Measurements from ENCODE around the gene TEDC1.
A peak's percentile ranks its signal among the peaks of the same experiment; 100 is the strongest.

Gene TEDC1, protein sequence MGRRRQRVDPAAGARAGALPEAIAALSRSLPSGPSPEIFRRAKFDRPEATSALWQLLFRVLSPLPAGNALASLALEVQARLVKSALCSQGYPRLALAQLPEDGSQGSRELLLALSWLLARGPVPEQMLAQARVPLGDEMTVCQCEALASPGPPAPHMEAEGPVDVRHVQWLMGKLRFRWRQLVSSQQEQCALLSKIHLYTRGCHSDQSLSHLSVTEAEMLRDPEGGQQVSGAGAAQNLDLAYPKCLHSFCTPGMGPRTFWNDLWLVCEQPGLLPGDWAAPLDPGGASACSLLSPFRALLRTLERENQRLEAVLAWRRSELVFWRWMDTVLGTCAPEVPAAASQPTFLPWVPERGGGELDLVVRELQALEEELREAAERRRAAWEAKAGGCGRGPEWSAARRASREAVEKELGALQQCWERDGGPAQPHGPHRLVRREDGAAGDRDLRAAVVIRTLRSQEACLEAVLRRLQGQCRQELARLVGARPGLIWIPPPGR

GRCh38 chr14:105490572-105491365 is at the start of gene TEDC1:
TSS of gene TEDC1 (plus strand) at chr14:105491246. CDS start at chr14:105491376, 130 bp downstream.
- peak; percentile 98 to 99 for DNase-seq

GRCh38 chr14:105442125-105442524 is 48.9 kb upstream of the TEDC1 start:
- DNase-seq = no peak

GRCh38 chr14:105442834-105443233 is 48.2 kb upstream of the TEDC1 start:
- no peak for DNase-seq

DNA sequence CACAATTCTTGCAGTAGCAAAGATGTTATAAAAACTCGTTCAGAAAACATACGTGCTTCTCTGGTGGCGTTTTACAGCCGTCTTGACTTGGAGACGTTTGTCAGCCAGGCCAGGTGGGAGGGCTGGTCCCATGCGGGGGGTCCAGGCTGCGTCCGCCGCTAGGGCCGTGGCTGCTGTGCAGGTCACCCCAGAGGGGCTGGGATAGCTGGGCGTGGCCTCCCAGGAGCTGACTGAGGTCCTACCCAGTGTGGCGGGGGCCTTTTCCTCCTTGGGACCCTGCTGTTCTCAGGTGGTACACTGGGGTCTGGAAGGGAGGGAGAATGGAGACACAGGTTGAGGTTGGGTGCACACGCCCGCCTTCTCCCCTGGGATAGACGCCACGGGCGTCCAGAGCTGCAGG is 46.2 kb upstream of the TEDC1 start:
- no peak for DNase-seq

GRCh38 chr14:105445290-105445689 is 45.8 kb upstream of the TEDC1 start:
- DNase-seq = no peak

DNA sequence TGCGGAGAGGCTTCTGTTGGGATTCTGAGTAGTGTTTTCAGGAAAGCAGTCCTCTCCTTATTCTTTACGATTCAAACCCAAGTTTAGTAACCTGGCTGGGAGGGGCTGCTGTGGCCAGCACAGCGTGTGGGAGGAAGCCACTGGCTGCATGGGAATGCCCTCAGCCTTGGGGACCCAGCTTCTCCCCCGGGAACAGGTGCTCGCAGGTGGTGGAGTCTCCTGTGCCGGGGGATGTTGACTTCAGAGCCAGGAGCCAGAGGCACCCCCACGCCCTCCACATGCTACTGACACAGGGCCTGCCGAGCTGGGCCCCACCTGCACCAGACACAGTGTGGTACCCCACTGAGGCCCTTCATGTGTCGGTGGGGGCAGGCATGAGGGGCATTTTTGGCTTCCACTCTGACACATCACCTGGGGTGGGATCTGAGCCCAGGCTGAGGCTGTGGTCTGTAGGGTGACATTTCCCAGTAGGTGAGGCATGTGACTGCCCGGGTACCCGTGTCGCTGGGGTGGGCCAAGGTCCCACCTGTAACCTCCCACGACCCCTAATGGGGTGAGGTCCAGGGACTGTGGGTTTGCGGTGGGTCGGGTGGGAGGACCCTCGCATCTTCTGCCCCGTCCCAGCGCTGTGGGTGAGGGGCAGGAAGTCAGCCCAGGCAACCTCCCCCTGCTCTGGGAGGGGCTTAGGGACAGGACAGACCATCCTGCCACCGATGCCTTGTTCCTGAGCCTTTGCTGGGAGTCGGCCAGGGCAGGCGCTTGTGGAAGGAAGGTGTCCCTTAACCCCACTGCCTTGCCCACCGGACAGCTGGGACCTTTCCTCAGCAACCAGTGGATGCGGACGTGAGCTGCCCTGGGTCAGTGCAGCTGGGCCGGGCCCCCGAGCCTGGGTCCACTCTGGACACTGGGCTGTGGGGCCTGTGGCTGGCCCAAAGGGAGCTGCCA is 44.9 kb upstream of the TEDC1 start:
- DNase-seq = no peak

GRCh38 chr14:105446971-105447370 is 44.1 kb upstream of the TEDC1 start:
- DNase-seq = no peak

DNA sequence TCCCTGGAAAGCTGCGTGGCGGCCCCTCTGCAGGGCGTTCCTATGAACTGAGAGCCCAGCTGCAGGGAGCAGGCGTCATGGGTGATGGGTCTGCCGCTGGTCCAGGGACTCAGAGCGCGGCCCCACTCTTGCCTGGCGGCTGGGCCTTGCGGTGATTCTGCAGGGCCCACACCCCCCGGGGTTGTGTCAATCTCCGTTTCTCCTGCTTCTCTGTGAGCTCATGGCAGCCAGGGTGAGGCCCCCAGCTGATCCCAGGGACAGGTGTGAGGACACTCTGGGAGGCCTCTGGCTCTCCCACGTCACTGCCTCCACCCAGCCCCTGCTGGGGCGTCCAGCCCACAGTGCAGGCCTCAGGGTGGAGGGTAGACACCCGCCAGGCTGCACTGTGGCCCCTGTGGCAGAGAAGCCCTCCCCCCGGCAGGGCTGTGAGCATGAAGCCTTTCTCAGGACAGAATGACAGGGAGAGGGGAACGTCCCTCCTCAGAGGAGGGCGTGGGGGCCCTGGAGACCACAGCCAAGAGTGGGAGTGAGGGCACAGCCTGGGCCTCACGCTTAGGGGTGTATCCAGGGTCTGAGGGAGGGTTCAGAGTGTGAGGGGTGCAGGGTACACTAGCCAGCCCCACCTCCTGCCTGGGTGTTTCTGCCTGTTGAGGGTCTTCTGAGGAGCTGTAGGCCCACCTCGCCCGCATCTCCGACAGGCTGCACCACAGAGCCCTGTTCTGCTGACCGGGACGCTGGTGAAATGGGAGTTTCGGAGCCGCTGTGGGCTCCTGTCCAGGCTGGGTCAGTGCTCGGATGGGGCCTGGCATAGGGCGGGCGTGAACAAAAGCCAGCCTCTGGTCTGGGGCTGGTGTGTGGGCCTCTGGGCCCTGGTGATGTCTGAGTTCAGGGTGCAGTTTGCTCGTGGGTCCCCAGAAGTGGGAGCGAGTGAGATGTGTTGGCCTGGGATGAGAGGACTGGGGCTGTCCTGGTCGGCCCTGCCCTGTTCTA is 43.1 kb upstream of the TEDC1 start:
- no peak for DNase-seq

- DNase-seq = peak; percentile 59 to 63
Measured at GRCh38 chr14:105448706-105449111, 42.3 kb upstream of the TEDC1 start.

DNA sequence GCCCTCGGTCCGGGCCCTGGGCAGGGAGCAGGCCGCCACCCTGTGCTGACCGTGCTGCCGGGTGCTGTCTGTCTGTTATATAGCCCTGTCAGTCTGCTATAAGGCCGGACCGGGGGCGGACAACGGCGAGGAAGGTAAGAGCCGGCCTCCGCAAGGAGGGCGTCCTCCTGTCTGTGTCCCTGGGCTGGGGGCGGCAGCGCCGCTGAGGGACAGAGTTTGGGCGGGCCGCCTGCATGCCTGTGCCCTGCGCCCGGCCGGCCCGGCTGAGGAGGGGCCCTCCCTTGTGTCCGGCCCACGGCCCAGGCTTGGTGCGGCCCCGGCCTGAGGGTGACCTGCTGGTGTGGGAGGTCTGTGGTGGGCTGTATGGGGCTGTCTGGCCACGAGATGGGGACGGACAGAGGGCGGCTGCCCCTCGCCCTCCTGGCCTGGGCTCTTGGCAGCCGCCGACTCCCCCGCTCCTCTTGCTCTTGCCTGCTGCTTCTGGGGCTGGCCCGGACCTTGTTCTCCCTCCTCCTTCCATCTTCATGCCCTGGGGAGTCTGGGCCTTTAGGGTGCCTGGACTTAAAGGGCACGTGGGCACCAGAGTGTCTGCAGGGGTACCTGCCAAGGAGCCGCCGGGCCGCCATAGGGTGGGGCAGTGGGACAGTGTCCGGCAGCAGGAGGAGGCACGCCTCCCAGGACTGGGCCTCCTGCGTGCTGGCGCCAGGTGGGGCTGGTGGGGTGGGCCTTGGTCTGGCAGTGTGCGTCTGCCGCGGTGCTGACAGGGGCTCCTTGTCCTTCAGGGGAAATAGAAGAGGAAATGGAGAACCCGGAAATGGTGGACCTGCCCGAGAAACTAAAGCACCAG is 41.5 kb upstream of the TEDC1 start:
- DNase-seq = no peak

DNA sequence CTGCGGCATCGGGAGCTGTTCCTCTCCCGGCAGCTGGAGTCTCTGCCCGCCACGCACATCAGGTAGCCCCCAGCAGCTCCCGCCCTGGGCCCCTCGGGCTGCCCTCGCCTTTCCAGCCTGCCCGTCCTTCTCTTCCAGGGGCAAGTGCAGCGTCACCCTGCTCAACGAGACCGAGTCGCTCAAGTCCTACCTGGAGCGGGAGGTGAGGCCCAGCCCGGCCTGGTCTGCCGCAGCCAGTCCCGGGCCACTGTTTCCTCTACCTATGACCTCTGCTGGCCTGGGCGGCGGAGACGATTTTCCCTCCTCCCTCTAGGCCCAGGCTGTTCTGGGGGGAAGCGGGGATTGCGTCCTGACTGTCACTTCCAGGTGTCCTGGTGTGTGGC is 40.9 kb upstream of the TEDC1 start:
- no peak for DNase-seq

DNA sequence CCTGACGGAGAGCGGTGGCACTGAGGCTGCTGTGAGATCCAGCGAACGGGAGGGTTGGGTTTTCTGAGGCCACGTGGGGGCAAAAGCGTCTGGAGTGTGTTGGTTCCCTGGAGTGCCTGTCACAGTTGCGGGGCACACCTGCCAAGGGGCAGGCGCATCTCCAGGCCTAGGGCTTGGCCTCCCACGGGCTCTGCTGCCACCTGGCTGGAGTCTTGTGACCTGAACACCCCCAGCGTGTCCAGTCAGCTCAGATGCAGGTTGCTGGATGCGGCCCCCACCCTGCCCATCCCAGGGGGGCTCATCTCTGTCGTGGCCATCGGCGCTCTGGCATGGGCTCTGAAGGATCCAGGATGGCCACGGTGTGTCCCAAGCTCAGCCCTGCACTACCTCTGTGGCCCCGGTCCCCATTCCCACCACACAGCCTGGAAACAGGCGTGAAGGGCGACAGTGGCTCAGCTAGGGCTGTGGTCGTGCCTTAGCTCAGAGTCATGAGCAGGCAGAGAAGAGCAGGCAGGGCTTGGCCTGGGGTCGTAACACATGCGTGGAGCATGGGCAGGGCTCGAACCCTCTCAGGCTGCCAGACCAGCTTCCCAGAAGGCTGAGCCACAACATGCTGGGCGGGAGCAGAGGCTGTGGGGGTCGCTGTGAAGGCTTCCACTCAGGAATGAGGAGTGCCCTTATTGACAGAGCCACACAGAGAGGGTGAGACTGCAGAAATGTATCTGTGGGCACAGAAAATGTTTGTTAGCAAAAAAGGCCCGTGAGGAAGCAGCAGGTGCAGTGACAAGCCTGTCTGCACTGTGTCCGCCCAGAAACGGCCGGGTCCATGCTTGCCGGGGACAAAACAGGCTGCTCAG is 40.0 kb upstream of the TEDC1 start:
- no peak for DNase-seq

DNA sequence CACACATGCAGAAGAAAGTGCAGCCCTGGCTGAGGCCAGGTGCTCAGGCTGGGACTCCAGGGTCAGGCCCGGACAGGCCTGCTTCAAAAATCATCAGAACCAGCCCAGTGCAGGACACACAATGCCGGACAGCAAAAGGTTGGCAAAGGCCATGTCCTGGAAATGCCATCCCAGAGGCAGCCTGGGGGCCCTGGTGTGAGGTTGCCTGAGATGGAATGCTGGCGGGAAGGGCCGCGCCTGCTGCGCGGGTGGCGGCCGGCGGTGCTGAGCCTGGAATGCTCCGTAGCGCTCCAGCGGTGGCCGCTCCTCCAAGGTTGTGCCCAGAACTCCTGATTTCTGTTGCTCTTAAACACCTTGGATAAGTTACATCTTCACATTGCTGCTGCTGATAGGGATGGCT is 38.1 kb upstream of the TEDC1 start:
- DNase-seq = no peak

- DNase-seq = no peak
Measured at GRCh38 chr14:105453847-105454246, 37.2 kb upstream of the TEDC1 start.

DNA sequence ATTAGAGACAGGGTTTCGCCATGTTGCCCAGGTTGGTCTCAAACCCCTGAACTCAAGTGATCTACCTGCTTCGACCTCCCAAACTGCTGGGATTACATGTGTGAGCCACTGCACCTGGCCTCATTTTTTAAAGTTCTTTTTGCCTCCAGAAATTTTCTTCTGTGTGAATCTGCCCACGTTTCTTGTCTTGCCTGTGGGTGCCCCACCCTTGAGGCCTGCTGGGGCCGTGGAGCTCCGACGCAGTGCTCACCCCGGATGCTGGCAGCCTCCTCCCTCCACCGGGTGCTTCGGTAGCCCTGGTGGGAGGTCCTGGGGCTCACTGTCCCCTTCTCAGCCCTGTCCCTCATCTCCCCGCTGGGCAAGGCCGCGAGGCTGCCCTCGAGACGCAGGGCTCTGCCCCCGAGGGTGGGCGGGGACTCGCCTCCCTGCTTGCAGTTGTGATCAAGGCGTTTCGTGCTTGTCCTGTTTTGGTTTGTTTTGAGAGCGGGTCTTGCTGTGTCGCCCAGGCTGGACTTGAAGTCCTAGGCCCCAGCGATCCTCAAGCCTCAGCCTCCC is 35.9 kb upstream of the TEDC1 start:
- DNase-seq = no peak

DNA sequence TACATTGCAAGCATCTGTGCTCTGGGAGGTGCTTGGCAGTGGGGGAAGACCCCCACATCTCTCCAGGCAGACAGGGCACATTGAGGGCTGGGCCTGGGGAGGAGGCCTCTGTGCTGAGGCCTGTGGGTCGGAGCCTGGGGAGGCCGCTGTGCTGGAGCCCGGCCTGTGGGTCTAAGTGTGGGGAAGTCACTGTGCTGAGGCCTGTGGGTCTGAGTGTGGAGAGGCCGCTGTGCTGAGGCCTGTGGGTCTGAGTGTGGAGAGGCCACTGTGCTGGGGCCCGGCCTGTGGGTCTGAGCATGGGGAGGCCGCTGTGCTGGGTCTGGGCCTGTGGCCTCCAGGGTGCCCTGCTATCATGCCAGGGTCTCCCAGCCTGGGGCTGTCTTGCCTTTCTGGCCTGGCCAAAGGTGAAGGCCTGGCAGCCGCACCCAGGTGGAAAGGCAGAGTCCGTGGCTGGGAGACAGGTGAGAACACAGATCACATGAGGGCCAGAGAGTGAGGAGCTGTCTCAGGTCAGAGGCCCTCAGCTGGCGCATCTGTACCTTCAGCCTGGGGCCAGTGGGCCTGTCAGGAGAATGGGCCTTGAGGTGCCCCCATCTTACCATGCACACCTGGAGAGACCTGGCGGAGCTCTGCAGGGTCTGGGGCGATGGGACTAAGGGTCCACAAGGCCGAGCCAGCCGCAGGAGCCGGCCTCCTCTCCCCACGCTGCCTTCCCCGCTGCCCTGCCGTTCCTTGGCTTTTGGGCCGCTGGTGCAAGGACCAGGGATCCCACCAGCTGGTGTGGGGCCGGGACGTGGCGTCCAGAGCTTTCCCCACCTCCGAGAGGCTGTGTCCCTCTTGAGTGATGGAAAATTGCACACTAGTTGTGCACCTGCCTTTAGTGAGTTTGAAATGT is 35.0 kb upstream of the TEDC1 start:
- DNase-seq = no peak

DNA sequence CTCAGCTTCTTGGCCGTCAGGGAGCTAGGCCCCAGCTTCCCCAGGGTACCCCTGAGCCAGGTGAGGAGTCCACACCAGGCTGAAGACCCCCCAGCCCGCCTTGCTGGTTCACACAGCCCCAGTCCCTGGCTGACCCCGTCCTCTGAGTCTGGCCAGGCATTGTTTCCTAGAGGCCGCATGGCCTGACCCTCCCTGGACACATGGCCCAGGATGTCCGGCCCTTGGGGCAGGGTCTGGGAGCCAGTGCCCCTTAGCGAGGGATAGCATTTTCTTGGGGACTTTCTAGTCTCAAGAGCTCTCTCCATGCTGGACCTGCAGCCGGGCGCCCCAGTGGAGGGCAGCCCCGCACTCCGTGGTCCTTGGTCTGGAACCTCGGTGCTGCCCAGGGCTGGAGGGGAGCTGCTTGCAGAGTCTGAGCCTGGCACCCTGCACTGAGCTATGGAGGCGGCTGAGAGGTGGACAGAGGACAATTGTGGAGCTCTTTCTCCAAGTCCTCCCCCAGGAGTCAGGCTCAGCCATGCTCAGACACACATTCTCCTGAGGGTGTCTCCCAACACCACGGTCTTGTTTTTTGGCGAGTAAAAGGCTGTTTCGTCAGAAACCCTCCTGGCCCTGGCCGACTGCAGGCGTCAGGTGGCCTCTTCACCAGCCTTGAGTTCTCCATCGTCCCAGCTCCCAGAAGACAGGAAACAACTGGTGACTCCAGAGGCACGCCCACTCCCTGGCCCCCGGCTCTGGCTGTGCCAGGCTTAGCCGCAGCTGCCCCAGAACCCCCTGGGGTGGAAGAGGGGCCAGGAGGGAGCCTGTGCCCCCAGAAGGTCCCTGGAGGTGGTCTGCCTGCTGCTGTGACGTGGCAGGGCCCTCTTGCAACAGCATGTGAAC is 34.1 kb upstream of the TEDC1 start:
- DNase-seq = no peak

Measured in activated CD4-positive, alpha-beta T cell treated with anti-CD3 and anti-CD28 coated beads, Interleukin-2, amount 50 U/mL, for 4 hours (primary cell).